ENCODE measurements around the gene WDR77. TPM values are rescaled to one million over a fixed set of nuclear protein-coding genes. Genes with fewer than 3 reads are reported as not detected.

The WDR77 gene
- total RNA-seq, 1 experiment from 2014 or later, result 42.5 TPM

- Histone ChIP-seq H3K27ac (ENCODE audit: low read depth, low read length) (no peak overlapping the region), H3K79me2 (ENCODE audit: insufficient read depth, low read length) (no peaks in the 10 kb centered on the region), H4K20me1 (ENCODE audit: insufficient read depth) (no peaks in the 10 kb centered on the region), H3K4me1 (ENCODE audit: control insufficient read depth in 1 of 2, insufficient read depth in 2 of 2, low read length in 2 of 2) (no peaks in the 10 kb centered on the region), H3K4me3 (replicated peaks in 1 of 2; ENCODE audit: low read depth in 1 of 2, low read length in 2 of 2) (no peak overlapping the region), H3K36me3 (ENCODE audit: control insufficient read depth in 1 of 2, insufficient read depth in 2 of 2, low read length in 2 of 2) (no peaks in the 10 kb centered on the region), H2AFZ (ENCODE audit: low read depth, low read length, poor library complexity, severe bottlenecking) (no peak overlapping the region), H3K4me2 (ENCODE audit: low read length) (no peak overlapping the region), H3K9me3 (ENCODE audit: control insufficient read depth in 1 of 2, insufficient read depth in 1 of 2, low read depth in 1 of 2, low read length in 2 of 2) (no peaks in the 10 kb centered on the region), H3K9me2 (ENCODE audit: insufficient read depth) (no peaks in the 10 kb centered on the region), H3K27me3 (ENCODE audit: insufficient read depth, low read length) (peaks cover 25% of the 10 kb centered on the region; the same call in 1 of the 2 replicates), H3K9ac (ENCODE audit: low read length) (no peak overlapping the region)
- BruUV-seq (replicated peaks), result no TSS peak
- ATAC-seq, result no peak
- RAD21 ChIA-PET (ENCODE audit: low non-redundant PET in 1 of 2, low total read pairs in 2 of 2, uncharacterized antibody in 2 of 2, unreplicated experiment in 2 of 2), result no interaction called here
- POLR2A ChIA-PET, result no interaction called here
- CTCF ChIA-PET, result no interaction called here
- TF ChIP-seq SRF (IDR thresholded peaks at IDR 0.05; ENCODE audit: low read depth) (no peak), ZNF274 (IDR thresholded peaks at IDR 0.05; ENCODE audit: low read depth, low read length) (no peak), JUND (IDR thresholded peaks at IDR 0.05) (no peak), POLR2A (IDR thresholded peaks at IDR 0.05; ENCODE audit: borderline replicate concordance, extremely low read depth, insufficient read depth, insufficient read length) (no peak), RAD21 (IDR thresholded peaks at IDR 0.05; ENCODE audit: low read depth) (no peak), REST (IDR thresholded peaks at IDR 0.05; ENCODE audit: low read depth) (no peak), EZH2 (IDR thresholded peaks at IDR 0.05) (no peak), FOSL1 (IDR thresholded peaks at IDR 0.05; ENCODE audit: low read depth) (no peak), ZFX (IDR thresholded peaks at IDR 0.05) (no peak), SP1 (IDR thresholded peaks at IDR 0.05; ENCODE audit: low read depth) (no peak), EGR1 (IDR thresholded peaks at IDR 0.05; ENCODE audit: low read depth) (no peak), POLR2AphosphoS5 (IDR thresholded peaks at IDR 0.05; ENCODE audit: low read depth, low read length) (no peak), CBX3 (IDR thresholded peaks at IDR 0.05; ENCODE audit: low read depth) (no peak), ELF1 (IDR thresholded peaks at IDR 0.05; ENCODE audit: borderline replicate concordance, low read depth) (no peak), TCF7L2 (IDR thresholded peaks at IDR 0.05; ENCODE audit: borderline replicate concordance, extremely low read depth, insufficient read depth, insufficient read length) (no peak), EZH2phosphoT487 (IDR thresholded peaks at IDR 0.05; ENCODE audit: borderline replicate concordance) (no peak), MAX (IDR thresholded peaks at IDR 0.05) (no peak)
- TF ChIP-seq, protein P1, sequence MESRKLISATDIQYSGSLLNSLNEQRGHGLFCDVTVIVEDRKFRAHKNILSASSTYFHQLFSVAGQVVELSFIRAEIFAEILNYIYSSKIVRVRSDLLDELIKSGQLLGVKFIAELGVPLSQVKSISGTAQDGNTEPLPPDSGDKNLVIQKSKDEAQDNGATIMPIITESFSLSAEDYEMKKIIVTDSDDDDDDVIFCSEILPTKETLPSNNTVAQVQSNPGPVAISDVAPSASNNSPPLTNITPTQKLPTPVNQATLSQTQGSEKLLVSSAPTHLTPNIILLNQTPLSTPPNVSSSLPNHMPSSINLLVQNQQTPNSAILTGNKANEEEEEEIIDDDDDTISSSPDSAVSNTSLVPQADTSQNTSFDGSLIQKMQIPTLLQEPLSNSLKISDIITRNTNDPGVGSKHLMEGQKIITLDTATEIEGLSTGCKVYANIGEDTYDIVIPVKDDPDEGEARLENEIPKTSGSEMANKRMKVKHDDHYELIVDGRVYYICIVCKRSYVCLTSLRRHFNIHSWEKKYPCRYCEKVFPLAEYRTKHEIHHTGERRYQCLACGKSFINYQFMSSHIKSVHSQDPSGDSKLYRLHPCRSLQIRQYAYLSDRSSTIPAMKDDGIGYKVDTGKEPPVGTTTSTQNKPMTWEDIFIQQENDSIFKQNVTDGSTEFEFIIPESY (IDR thresholded peaks at IDR 0.05; ENCODE audit: extremely low read depth, insufficient replicate concordance, low read length), result no peak
- intact Hi-C loops (cut with micrococcal nuclease), result no loop called here
- no peak for DNase-seq (ENCODE audit: low read depth, low spot score)
Observed at GRCh38 chr1:111392042-111392441, 57.0 kb downstream of the WDR77 start.
